ENCODE results near the gene EPHB1. TPM values are rescaled to one million over a fixed set of nuclear protein-coding genes. Genes with fewer than 3 reads are reported as not detected.

Gene EPHB1
- total RNA-seq, 1 experiment from 2014 or later, result 0.11 TPM

- Histone ChIP-seq H3K27ac (ENCODE audit: low read depth, low read length, poor library complexity, severe bottlenecking) (no peak overlapping the region), H3K36me3 (ENCODE audit: insufficient read depth, low read length, poor library complexity, severe bottlenecking) (no peaks in the 10 kb centered on the region), H3K9me3 (ENCODE audit: low read depth, low read length, poor library complexity, severe bottlenecking) (no peaks in the 10 kb centered on the region), H3K27me3 (replicated peaks; ENCODE audit: insufficient read depth, low read depth, low read length, poor library complexity) (no peaks in the 10 kb centered on the region), H3K4me1 (ENCODE audit: insufficient read depth, low read length, poor library complexity, severe bottlenecking) (no peaks in the 10 kb centered on the region), H3K4me3 (ENCODE audit: low read depth, low read length, poor library complexity, severe bottlenecking) (no peak overlapping the region)
- DNase-seq (ENCODE audit: low spot score), result no peak
- CTCF ChIA-PET, result no interaction called here
- POLR2A ChIA-PET (ENCODE audit: low non-redundant PET), result no interaction called here
- TF ChIP-seq EZH2 (IDR thresholded peaks at IDR 0.05; ENCODE audit: borderline replicate concordance, low read depth, low read length, poor library complexity, severe bottlenecking) (no peak), CTCF (conservative IDR thresholded peaks at IDR 0.05; ENCODE audit: low read depth, low read length) (no peak)
- BruUV-seq (replicated peaks), result no TSS peak
- intact Hi-C loops (cut with micrococcal nuclease; ENCODE audit: unreplicated experiment), result no loop called here
These were observed 368.6 kb downstream of the EPHB1 start for GRCh38 chr3:135163701-135164100.

- no peak for DNase-seq (ENCODE audit: low spot score)
- BruUV-seq (replicated peaks), result no TSS peak
- no peaks in the 10 kb centered on the region for H3K4me1 ChIP-seq (ENCODE audit: insufficient read depth, low read length, poor library complexity, severe bottlenecking)
- no peak overlapping the region for H3K27ac ChIP-seq (ENCODE audit: low read depth, low read length, poor library complexity, severe bottlenecking)
- no peak overlapping the region for H3K4me3 ChIP-seq (ENCODE audit: low read depth, low read length, poor library complexity, severe bottlenecking)
- CTCF ChIA-PET, result no interaction called here
- POLR2A ChIA-PET (ENCODE audit: low non-redundant PET), result no interaction called here
- H3K36me3 ChIP-seq (ENCODE audit: insufficient read depth, low read length, poor library complexity, severe bottlenecking), result no peaks in the 10 kb centered on the region
- peaks cover 14% of the 10 kb centered on the region for H3K27me3 ChIP-seq (replicated peaks; ENCODE audit: insufficient read depth, low read depth, low read length, poor library complexity)
- TF ChIP-seq CTCF (conservative IDR thresholded peaks at IDR 0.05; ENCODE audit: low read depth, low read length) (no peak), EZH2 (IDR thresholded peaks at IDR 0.05; ENCODE audit: borderline replicate concordance, low read depth, low read length, poor library complexity, severe bottlenecking) (no peak)
- intact Hi-C loops (cut with micrococcal nuclease; ENCODE audit: unreplicated experiment), result no loop called here
- H3K9me3 ChIP-seq (ENCODE audit: low read depth, low read length, poor library complexity, severe bottlenecking), result no peaks in the 10 kb centered on the region
These were observed 370.2 kb downstream of the EPHB1 start for GRCh38 chr3:135165260-135165659.

- ChIA-PET POLR2A (ENCODE audit: low non-redundant PET) (no interaction called here), CTCF (no interaction called here)
- Histone ChIP-seq H3K36me3 (ENCODE audit: insufficient read depth, low read length, poor library complexity, severe bottlenecking) (no peaks in the 10 kb centered on the region), H3K27me3 (replicated peaks; ENCODE audit: insufficient read depth, low read depth, low read length, poor library complexity) (peaks cover 14% of the 10 kb centered on the region), H3K4me3 (ENCODE audit: low read depth, low read length, poor library complexity, severe bottlenecking) (no peak overlapping the region), H3K4me1 (ENCODE audit: insufficient read depth, low read length, poor library complexity, severe bottlenecking) (no peaks in the 10 kb centered on the region), H3K9me3 (ENCODE audit: low read depth, low read length, poor library complexity, severe bottlenecking) (no peaks in the 10 kb centered on the region), H3K27ac (ENCODE audit: low read depth, low read length, poor library complexity, severe bottlenecking) (no peak overlapping the region)
- intact Hi-C loops (cut with micrococcal nuclease; ENCODE audit: unreplicated experiment), result no loop called here
- TF ChIP-seq CTCF (conservative IDR thresholded peaks at IDR 0.05; ENCODE audit: low read depth, low read length), result no peak
- no peak for TF ChIP-seq EZH2 (IDR thresholded peaks at IDR 0.05; ENCODE audit: borderline replicate concordance, low read depth, low read length, poor library complexity, severe bottlenecking)
- BruUV-seq (replicated peaks), result no TSS peak
- no peak for DNase-seq (ENCODE audit: low spot score)
These were observed 371.3 kb downstream of the EPHB1 start for GRCh38 chr3:135166266-135166825.

Data from A673 (cell line).